Head of caudate nucleus (tissue), 42 donors: ENCODE data around the gene DMXL1.
"Not testable (repeated sequence)": the region's sequence is repeated elsewhere in the genome, so short reads cannot be mapped to it uniquely, and the experiment has no call there.

Source experiments
- DNase-seq, 42 donors: peaks; one replicate each; pipeline versions ENCODE4 v3.0.0 to v3.0.0-alpha.2; 2020 to 2021; ENCODE audit warnings: mixed read lengths in 7 of 42
- intact Hi-C: fragments of 100-400 bp; cut with DNase I; formaldehyde crosslinking; loops from one replicate; pipeline ENCODE4 v1.15.0; 2022

The DMXL1 gene

GRCh38 chr5:119176785-119177184 lies 105.9 kb downstream of the DMXL1 start:
- intact Hi-C loops = no loop called here
- DNase-seq = no peak

GRCh38 chr5:119177226-119177625 lies 106.3 kb downstream of the DMXL1 start:
- intact Hi-C loops = no loop called here
- DNase-seq = no peak

- DNase-seq = no peak
- intact Hi-C loops = no loop called here
These were observed 107.5 kb downstream of the DMXL1 start for GRCh38 chr5:119178435-119178834.

DNA sequence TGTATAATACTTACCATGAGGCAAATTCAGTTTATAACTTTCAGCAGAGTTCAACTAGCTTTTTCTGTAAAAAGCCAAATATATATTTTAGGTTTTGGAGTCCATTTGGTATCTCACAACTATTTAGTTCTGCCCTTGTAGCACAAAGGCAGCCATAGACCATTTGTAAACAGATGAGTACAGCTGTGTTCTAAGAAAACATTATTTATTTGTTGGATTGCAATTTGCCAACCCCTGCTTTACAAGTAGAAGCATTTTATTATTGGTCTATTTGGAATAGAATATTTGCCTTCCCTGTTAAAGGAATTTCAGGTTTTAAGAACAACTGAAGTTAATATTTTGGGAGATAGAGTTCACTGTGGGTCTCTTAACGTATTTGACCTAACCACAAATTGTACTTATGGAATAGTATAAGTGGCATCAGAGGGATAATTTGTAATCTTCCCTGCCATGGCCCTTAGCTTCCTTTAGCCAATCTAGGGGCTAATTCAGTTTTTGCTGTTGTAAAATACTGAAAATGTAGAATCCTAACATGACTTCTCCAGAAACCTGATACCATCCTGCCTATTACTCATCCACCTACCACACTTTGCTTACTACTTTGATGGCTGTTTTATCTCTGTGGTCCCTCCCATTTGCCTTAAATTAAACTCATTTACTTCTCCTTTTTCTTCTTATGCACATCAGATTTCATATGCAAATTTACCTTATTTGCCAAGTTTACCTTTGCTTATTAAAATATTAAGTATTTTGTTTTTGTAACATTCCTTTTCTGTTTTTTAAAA lies 109.2 kb downstream of the DMXL1 start:
- intact Hi-C loops = no loop called here
- DNase-seq = no peak

GRCh38 chr5:119185512-119185911 lies 114.6 kb downstream of the DMXL1 start:
- intact Hi-C loops, DNase-seq: not testable (repeated sequence)

DNA sequence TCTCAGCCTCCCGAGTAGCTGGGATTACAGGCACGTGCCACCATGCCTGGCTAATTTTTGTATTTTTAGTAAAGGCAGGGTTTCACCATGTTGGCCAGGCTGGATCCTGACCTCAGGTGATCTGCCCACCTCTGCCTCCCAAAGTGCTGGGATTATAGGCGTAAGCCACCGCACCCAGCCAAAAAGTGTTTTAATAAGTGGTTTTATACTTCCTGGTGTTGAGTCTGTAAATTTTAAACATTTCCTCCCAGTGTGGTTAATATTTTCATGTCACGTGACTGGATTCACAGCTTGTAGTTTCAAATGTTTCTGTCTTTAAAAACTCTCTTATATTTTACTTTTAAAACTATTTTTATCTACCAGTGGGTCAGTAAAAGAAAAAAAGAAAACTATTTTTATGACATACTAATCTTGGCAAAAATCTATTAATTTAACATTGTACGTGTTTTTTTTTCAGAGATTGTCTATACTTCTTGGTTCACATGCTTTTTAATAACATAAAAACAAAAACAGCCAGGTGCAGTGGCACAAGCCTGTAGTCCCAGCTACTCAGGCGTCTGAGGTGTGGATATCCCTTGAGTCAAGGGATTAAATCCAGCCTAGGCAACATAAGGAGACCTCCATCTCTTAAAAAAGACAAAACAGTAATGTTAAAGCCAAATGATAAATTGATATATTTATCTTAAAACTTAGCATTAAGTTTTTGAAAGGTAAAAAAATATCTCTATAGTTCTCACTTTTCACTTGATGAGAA lies 117.1 kb downstream of the DMXL1 start:
- no peak for DNase-seq

DNA sequence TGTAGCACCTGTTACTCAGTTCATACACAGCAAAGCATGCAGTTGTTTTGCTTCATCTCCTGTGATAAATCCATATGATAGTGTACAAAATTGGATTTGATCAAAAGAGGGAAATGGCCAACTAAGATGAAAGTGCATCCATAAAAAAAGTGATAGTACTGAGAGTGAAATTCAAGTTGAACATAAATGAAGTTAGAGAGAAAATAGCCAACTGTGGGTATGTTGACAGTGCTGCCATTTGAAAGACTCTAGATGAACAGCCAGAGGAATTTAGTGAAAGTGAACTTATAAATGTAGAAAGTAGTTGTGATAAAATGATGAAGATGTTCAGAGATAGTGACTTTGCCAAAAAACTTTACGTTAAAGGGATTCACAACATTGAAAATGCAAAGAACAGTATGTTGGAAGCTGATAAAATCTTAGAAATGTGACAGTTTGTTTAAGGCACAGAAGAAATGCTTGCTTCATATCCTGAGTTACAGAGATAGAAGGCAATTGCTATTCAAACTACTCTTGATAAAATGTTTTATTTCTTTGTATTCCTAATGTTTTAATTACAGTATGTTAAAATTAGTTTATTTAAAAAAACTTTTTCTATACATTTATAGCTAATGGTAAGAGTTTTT lies 119.7 kb downstream of the DMXL1 start:
- DNase-seq = no peak
- intact Hi-C loops = no loop called here

More for the DNA sequence above, 117.1 kb downstream of the DMXL1 start:
- intact Hi-C loops = no loop called here

DNA sequence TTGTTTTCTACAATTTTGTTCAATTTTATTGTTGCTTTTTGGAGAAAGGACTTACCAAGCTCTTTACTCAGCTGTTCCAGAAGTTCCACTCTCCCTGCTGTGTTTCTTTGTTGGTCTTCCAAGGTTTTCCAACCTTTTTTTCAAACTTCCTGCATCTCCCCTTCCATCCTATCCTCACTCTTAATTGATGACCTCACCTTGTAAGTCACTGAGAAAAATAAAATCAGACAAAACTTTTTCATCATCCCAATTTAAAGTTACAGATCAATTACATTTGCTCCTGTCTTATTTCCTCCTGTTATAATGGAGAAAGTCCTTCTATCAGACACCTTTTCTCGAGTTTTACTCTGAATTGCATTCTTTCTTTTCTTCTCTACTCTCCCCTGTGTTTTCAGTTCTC lies 121.1 kb downstream of the DMXL1 start:
- intact Hi-C loops = no loop called here
- DNase-seq = no peak

GRCh38 chr5:119200795-119201194 lies 129.9 kb downstream of the DMXL1 start:
- intact Hi-C loops = no loop called here
- no peak for DNase-seq

GRCh38 chr5:119207105-119207504 lies 136.2 kb downstream of the DMXL1 start:
- no peak for DNase-seq
- intact Hi-C loops = no loop called here

- intact Hi-C loops = no loop called here
- DNase-seq = no peak
These were observed 141.1 kb downstream of the DMXL1 start for GRCh38 chr5:119212026-119212425.

- intact Hi-C loops = no loop called here
These were observed 141.8 kb downstream of the DMXL1 start for GRCh38 chr5:119212676-119213075.

DNA sequence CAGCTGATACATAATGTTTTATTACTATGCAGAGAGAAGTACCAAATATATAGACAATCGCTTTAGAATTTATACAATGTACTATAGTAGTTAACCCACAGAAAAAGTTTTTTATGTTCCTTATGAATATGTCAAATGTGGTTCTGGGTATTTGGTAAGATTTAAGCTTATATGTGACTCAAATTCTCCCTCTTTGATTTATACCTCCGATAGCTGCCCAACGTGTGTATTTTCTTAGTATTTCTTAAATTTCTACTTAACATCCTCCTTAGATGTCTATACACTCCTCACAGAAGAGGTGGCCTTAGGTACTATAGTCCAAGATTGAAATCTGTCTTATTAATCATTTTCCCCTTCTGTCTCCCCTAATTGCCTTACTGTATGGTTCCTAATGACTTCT lies 146.3 kb downstream of the DMXL1 start:
- no peak for DNase-seq
- intact Hi-C loops = no loop called here

More at GRCh38 chr5:119212676-119213075, 141.8 kb downstream of the DMXL1 start:
- DNase-seq = no peak

DNA sequence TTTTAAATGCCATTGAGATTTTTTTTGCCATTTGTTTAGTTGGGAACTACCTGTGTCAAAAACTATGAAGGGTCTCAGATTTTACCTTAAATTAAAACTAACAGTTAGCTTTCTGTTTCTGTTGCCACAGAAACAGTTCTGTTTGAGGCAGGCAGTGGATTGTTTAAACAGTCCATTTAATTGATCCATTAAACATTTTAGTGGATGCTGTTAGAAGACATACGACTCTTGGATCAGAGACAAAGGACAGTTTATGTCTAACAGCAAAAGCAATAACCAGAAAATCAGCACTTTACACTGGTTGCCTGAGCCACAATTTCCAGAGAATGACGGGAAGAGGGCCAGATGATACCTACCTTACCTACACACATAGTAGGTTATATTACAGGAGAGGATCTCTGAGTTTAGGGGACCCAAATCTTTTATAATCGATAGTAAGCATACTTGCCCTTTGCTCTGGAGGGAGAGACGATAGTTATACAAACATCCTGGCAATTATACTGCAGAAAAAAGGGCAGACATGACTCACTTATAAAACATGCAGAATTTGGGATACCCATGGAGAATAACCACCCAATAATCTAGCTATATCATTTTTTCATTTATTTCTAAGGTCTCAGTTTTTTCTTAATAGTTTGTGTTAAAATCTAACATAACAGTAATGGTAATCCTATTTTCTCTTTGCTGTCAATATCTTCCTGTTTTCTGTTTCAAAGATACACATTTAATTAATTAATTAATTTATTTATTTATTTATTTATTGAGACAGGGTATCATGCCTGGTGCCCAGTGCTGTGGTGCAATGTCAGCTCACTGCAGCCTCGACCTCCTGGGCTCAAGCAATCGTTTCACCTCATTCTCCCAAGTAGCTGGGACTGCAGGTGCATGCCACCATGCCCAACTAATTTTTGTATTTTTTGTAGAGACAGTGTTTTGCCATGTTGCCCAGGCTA lies 148.2 kb downstream of the DMXL1 start:
- DNase-seq = no peak
- intact Hi-C loops = no loop called here

GRCh38 chr5:119220576-119221197 lies 149.8 kb downstream of the DMXL1 start:
- no peak for DNase-seq
- intact Hi-C loops = no loop called here

DNA sequence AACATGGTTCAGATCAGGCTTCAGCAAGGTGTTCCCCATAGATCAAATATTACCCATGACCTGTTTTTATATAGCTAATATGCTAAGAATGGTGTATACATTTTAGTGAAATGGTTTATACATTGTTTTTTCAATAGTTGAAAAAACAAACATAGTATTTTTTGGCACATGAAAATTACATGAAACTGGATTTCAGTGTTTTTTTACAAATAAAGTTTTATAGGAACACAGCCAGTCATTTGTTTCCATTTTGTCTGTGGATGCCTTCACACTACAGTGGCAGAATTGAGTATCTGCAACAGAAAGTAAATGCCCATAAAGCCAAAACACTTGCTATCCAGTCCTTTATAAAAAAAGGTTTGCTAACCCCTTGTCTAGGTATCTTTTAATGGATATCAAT lies 150.4 kb downstream of the DMXL1 start:
- no peak for DNase-seq

DNA sequence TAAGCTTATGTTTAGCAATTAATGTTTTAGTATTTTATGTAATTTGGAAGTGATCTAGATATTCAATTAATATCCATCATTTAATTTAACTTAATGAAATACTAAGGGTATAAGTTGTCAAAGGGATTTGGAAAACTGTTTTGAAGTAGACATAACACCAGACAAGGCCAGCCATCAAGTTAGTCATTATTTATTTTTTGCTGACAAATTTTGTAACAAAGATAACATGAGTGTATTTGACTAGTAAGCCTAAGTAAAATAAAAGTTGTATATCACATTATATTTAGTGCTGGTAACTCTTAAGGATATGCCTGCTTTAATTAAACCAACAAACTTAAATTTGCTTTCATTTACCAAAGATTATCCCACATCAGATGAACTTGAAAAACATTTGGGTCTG lies 159.1 kb downstream of the DMXL1 start:
- intact Hi-C loops = no loop called here
- no peak for DNase-seq

More for the DNA sequence above, 150.4 kb downstream of the DMXL1 start:
- intact Hi-C loops = no loop called here

DNA sequence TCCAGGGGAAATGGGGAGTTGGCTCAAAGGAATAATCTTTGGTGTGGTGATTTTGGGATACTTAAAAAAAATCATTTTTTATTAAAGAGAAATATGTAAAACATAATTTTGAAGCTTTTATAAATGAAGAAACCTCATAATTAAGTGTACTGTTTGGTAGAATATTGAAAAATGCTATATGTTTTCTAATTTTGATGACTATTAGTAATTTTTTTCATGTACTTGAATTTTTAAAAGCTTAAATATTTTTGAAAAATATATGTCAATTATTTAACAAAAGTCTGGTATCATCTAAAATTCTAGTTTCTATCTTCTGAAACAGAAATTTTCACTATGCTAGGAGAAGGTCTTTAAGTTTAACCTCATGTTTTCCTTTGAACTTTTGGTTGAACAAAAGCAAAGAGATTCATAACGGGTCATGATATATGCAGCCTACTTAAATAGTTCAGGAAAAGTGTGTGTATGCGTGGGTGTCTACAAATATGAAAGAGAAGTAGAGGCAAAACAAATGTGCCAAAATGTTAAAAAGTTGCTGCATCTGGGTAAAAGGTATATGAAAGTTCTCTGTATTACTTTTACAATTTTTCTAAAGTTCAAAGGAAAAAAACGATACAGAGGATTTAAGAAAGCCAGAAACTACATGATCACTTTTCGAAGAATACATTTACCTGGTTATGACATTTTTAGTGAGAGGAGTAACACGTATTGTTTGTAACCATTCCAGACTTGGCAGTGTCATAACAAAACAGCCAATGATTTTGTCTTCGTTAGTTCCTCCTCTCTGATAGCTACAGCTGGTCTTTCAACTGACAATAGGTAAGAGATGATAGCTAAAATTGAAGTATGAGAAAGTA lies 167.6 kb downstream of the DMXL1 start:
- no peak for DNase-seq
- intact Hi-C loops = no loop called here
